Peyer's patch (tissue), 4 donors: ENCODE results near the gene WIPF1.

Source experiments
- CTCF ChIP-seq, 6 experiments: fragments of 450-650 bp in 4 of 6; fragments of 200-600 bp in 2 of 6; sonication (generic) in 1 of 6; IDR thresholded peaks; one replicate each; pipeline ENCODE4 v1.5.1; 2017 to 2019; ENCODE audit warnings: antibody characterized with exemption in 6 of 6, mild to moderate bottlenecking in 3 of 6, moderate library complexity in 1 of 6
- POLR2A ChIP-seq, 2 donors: fragments of 450-650 bp; IDR thresholded peaks; one replicate each; pipeline ENCODE4 v1.5.1; 2017; ENCODE audit warnings: antibody characterized with exemption in 2 of 2, mild to moderate bottlenecking in 2 of 2, moderate library complexity in 2 of 2

- no peak for TF ChIP-seq CTCF (IDR thresholded peaks at IDR 0.05)
- no peak for TF ChIP-seq POLR2A (IDR thresholded peaks at IDR 0.05)
Measured at GRCh38 chr2:174575124-174575776, 22.4 kb downstream of the WIPF1 start.
